HG02938 (cell line): Measurements from ENCODE around the gene LGR4.
"Not testable (repeated sequence)": the region's sequence is repeated elsewhere in the genome, so short reads cannot be mapped to it uniquely, and the experiment has no call there.

Source experiments
- ATAC-seq: cut with Tn5 transposase; IDR thresholded peaks from one replicate; pipeline ENCODE4 v1.9.1; 2021; ENCODE audit warnings: mild to moderate bottlenecking, moderate library complexity; ENCODE audit not compliant: unreplicated experiment

LGR4 gene

GRCh38 chr11:27460158-27460978 is 12.2 kb downstream of the LGR4 start:
- no peak for ATAC-seq

GRCh38 chr11:27459191-27459590 is 13.4 kb downstream of the LGR4 start:
- no peak for ATAC-seq

GRCh38 chr11:27458182-27458581 is 14.4 kb downstream of the LGR4 start:
- no peak for ATAC-seq

GRCh38 chr11:27456795-27457329 is 15.7 kb downstream of the LGR4 start:
- ATAC-seq = no peak

GRCh38 chr11:27456140-27456794 is 16.3 kb downstream of the LGR4 start:
- ATAC-seq = no peak

- ATAC-seq = no peak
Observed at GRCh38 chr11:27455667-27456066, 16.9 kb downstream of the LGR4 start.

- ATAC-seq = no peak
Observed at GRCh38 chr11:27453701-27454100, 18.9 kb downstream of the LGR4 start.

GRCh38 chr11:27452147-27452546 is 20.4 kb downstream of the LGR4 start:
- no peak for ATAC-seq

GRCh38 chr11:27451244-27451965 is 21.2 kb downstream of the LGR4 start:
- ATAC-seq = no peak

GRCh38 chr11:27448184-27448540 is 24.4 kb downstream of the LGR4 start:
- not testable (repeated sequence) for ATAC-seq

GRCh38 chr11:27447288-27448183 is 25.1 kb downstream of the LGR4 start:
- ATAC-seq = no peak

- no peak for ATAC-seq
Observed at GRCh38 chr11:27445625-27446024, 27.0 kb downstream of the LGR4 start.

- ATAC-seq = no peak
Observed at GRCh38 chr11:27444801-27445215, 27.8 kb downstream of the LGR4 start.

GRCh38 chr11:27443746-27444507 is 28.7 kb downstream of the LGR4 start:
- ATAC-seq = no peak

- ATAC-seq = no peak
Observed at GRCh38 chr11:27443227-27443626, 29.4 kb downstream of the LGR4 start.

- no peak for ATAC-seq
Observed at GRCh38 chr11:27440090-27440489, 32.5 kb downstream of the LGR4 start.

GRCh38 chr11:27438595-27438981 is 34.0 kb downstream of the LGR4 start:
- no peak for ATAC-seq

- no peak for ATAC-seq
Observed at GRCh38 chr11:27437829-27438594, 34.6 kb downstream of the LGR4 start.

- ATAC-seq = no peak
Observed at GRCh38 chr11:27436916-27437315, 35.7 kb downstream of the LGR4 start.
